GM23248 (cell line): ENCODE data around the gene RBKS. TPM values are rescaled to one million over a fixed set of nuclear protein-coding genes. Genes with fewer than 3 reads are reported as not detected.

Experiments
- DNase-seq: peaks from one replicate; pipeline ENCODE4 v3.0.0-alpha.2; 2015
- H2AFZ ChIP-seq: fragments of 200-600 bp; sonication (generic); 2 replicates; pipeline ENCODE4 v1.6.1; 2016; ENCODE audit warnings: antibody characterized with exemption
- H3F3A ChIP-seq: fragments of 200-600 bp; sonication (generic); 2 replicates; pipeline ENCODE4 v1.6.1; 2016; ENCODE audit warnings: mild to moderate bottlenecking, antibody characterized with exemption, mixed run types; ENCODE audit not compliant: insufficient read depth
- H3K27ac ChIP-seq: fragments of 200-600 bp; sonication (generic); 2 replicates; pipeline ENCODE4 v1.5.1; 2016; ENCODE audit warnings: mild to moderate bottlenecking
- H3K27me3 ChIP-seq: fragments of 200-600 bp; sonication (generic); replicated peaks from 2 replicates; pipeline ENCODE4 v1.6.1; 2016; ENCODE audit warnings: mild to moderate bottlenecking; ENCODE audit not compliant: insufficient read depth
- H3K36me3 ChIP-seq: fragments of 200-600 bp; sonication (generic); 2 replicates; pipeline ENCODE4 v1.6.1; 2016; ENCODE audit warnings: low read depth, mild to moderate bottlenecking
- H3K4me1 ChIP-seq: fragments of 200-600 bp; sonication (generic); 2 replicates; pipeline ENCODE4 v1.6.1; 2016; ENCODE audit warnings: mild to moderate bottlenecking; ENCODE audit not compliant: insufficient read depth
- H3K4me2 ChIP-seq: fragments of 200-600 bp; sonication (generic); one replicate; pipeline ENCODE4 v1.6.1; 2016; ENCODE audit warnings: mild to moderate bottlenecking; ENCODE audit not compliant: unreplicated experiment
- H3K4me3 ChIP-seq: fragments of 200-600 bp; sonication (generic); 2 replicates; pipeline ENCODE4 v1.5.1; 2016; ENCODE audit warnings: mild to moderate bottlenecking
- H3K79me2 ChIP-seq: fragments of 200-600 bp; sonication (generic); 2 replicates; pipeline ENCODE4 v1.6.1; 2016; ENCODE audit warnings: mild to moderate bottlenecking; ENCODE audit not compliant: insufficient read depth
- H3K9ac ChIP-seq: fragments of 200-600 bp; sonication (generic); 2 replicates; pipeline ENCODE4 v1.6.1; 2016; ENCODE audit warnings: mild to moderate bottlenecking
- H3K9me2 ChIP-seq: fragments of 200-600 bp; sonication (generic); 2 replicates; pipeline ENCODE4 v1.6.1; 2016; ENCODE audit warnings: mixed run types, mild to moderate bottlenecking, moderate library complexity; ENCODE audit not compliant: insufficient read depth
- H3K9me3 ChIP-seq: fragments of 200-600 bp; sonication (generic); one replicate; pipeline ENCODE4 v1.6.1; 2017; ENCODE audit warnings: low read depth
- H4K20me1 ChIP-seq: fragments of 200-600 bp; sonication (generic); 2 replicates; pipeline ENCODE4 v1.6.0; 2016; ENCODE audit not compliant: insufficient read depth
- EZH2 ChIP-seq: fragments of 200-600 bp; sonication (generic); IDR thresholded peaks from 2 replicates; pipeline ENCODE4 v1.6.1; 2018; ENCODE audit warnings: antibody characterized with exemption, mild to moderate bottlenecking; ENCODE audit not compliant: insufficient read depth, poor library complexity, severe bottlenecking
- EZH2phosphoT487 ChIP-seq: fragments of 200-600 bp; sonication (generic); IDR thresholded peaks from 2 replicates; pipeline ENCODE4 v1.6.1; 2018; ENCODE audit warnings: antibody characterized with exemption, moderate library complexity, mild to moderate bottlenecking, low read depth; ENCODE audit not compliant: insufficient read depth
- WGBS, 2 experiments: methylation state at CpG; one replicate each; pipeline ENCODE4 v1.1.6; 2015 to 2017; ENCODE audit warnings: low lambda C conversion rate in 2 of 2, low coverage in 1 of 2; ENCODE audit errors: missing lambda C conversion rate in 2 of 2; 5-methylcytosine and 5-hydroxymethylcytosine counted together
- in situ Hi-C: fragments of 300-500 bp; cut with MboI; formaldehyde crosslinking; loops from 2 replicates; pipeline ENCODE4 v1.15.0; 2020
- polyA plus RNA-seq: library from polyadenylated mRNA; unstranded; fragments of >200 nt; fragmentation: Nextera tagmentation; extraction: Ambion mirVana; gene quantifications from 2 replicates; pipeline ENCODE4 v1.2.1, GENCODE V29; 2016
- total RNA-seq: library from RNA; depleted of rRNA; stranded (reverse); fragments of >200 nt; shearing (Covaris generic); gene quantifications from 2 replicates; pipeline ENCODE4 v1.2.3, GENCODE V29; 2014

RBKS gene
- total and polyA plus RNA-seq, 2 experiments from 2014 or later, result 2.8 to 3.6 TPM

DNA sequence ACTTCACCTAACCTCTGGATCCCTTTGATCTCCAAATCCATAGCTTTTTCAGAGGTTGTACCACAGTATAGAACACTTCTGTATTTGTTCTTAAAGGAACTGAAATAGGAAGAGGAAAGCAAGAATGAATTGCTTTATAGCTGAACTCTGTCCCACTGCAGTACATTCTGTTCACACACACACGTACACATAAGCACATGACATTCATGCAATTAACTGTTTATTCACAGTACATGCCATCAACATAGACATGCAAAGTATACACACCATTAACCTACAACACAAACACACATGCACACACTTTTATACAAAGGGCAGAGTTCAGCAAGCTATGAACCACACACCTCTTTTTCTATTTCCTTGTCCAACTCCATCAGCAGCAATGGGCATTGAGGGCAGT, 75.4 kb downstream of the RBKS start:
- no peaks in the 10 kb centered on the region for H3K79me2 ChIP-seq
- no peak overlapping the region for H3K9ac ChIP-seq
- no peak overlapping the region for H2AFZ ChIP-seq
- no peaks in the 10 kb centered on the region for H3K9me3 ChIP-seq
- no peak overlapping the region for H3K4me3 ChIP-seq
- H3K27me3 ChIP-seq, result no peaks in the 10 kb centered on the region
- no peak overlapping the region for H3K27ac ChIP-seq
- no peak overlapping the region for H3K4me2 ChIP-seq
- DNase-seq, result no peak
- H3F3A ChIP-seq, result peaks cover 17% of the 10 kb centered on the region
- H4K20me1 ChIP-seq, result no peaks in the 10 kb centered on the region
- in situ Hi-C loops, result no loop called here
- no peaks in the 10 kb centered on the region for H3K9me2 ChIP-seq
- TF ChIP-seq EZH2 (no peak), EZH2phosphoT487 (no peak)
- WGBS, 2 experiments, result 76 to 80% methylated on average over 1 of the region's 1 CpG
- H3K36me3 ChIP-seq, result no peaks in the 10 kb centered on the region
- H3K4me1 ChIP-seq, result peaks cover 12% of the 10 kb centered on the region

DNA sequence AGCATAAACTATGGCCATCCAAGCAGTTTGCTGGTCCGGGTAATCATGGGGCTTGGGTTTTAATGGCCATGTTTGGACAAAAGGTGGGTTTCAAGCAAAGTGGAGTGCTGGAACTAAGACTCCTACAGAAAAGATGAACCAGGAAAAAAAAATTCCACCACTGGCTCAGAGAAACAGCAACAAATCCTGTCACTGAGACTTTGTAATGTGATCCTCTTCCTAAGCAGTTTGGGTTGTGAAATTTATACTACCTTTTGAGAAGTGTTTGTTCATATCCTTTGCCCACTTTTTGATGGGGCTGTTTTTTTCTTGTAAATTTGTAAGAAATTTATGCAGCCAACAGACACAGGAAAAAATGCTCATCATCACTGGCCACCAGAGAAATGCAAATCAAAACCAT, 78.4 kb downstream of the RBKS start:
- Histone ChIP-seq H2AFZ (no peak overlapping the region), H3K27ac (no peak overlapping the region), H3K4me1 (peaks cover 24% of the 10 kb centered on the region), H3K27me3 (no peaks in the 10 kb centered on the region), H3K4me2 (no peak overlapping the region), H3K36me3 (no peaks in the 10 kb centered on the region), H4K20me1 (no peaks in the 10 kb centered on the region), H3K9me3 (no peaks in the 10 kb centered on the region), H3K79me2 (no peaks in the 10 kb centered on the region), H3K4me3 (no peak overlapping the region), H3K9ac (no peak overlapping the region), H3F3A (peaks cover 32% of the 10 kb centered on the region), H3K9me2 (no peaks in the 10 kb centered on the region)
- DNase-seq, result no peak
- in situ Hi-C loops, result no loop called here
- no peak for TF ChIP-seq EZH2
- TF ChIP-seq EZH2phosphoT487, result no peak
- 95 to 100% methylated on average over 1 of the region's 1 CpG for WGBS, 2 experiments

DNA sequence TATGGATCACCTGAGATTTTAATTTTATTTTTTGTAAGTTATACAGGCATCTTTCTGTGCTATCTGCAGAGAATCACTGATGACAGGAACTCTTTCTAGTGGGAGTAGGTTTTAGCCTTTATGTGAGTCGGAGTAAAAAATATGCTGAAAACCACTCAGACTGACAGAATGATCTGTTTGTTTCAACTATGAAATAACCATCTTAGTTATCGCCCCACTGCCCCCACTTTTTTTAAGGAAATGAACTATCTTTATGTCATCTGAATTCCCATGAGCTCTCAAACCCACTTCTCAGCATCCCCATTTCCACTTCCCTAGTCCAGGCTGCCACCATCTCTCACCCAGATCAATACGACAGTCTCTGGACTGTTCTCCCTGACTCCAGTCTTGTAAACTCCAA, 79.7 kb downstream of the RBKS start:
- H3K9me3 ChIP-seq, result no peaks in the 10 kb centered on the region

DNA sequence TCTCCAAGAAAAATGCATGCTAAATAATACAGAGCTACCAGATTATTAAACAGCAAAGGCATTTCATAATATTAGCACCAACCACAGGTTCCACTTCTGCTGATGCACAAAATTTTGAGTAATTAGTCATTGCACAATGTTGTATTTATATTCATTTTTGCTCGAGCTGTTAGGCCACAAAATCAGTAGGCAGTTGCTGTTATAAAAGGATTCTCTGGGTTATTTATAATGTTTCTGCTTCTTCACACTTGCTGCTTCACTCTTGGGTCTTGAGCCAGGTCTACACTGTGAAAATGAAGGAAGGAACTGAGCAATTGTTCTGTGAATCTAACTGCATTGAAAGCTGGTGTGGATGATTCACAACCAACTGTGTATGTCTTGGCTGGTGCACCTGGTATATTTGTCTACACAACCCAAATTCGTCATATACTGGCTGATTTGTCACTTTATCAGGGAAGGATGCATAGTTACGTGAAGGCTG, 80.4 kb downstream of the RBKS start:
- no peaks in the 10 kb centered on the region for H4K20me1 ChIP-seq
- peak overlapping the region; percentile 55 for H3K27ac ChIP-seq
- peaks cover 32% of the 10 kb centered on the region for H3F3A ChIP-seq
- H3K27me3 ChIP-seq, result no peaks in the 10 kb centered on the region
- H3K79me2 ChIP-seq, result no peaks in the 10 kb centered on the region
- 3 to 9% methylated on average over 3 of the region's 3 CpGs for WGBS, 2 experiments
- peak; percentile 94 for DNase-seq
- peak overlapping the region; percentile 48 for H3K4me2 ChIP-seq
- H3K9ac ChIP-seq, result no peak overlapping the region
- H3K36me3 ChIP-seq, result no peaks in the 10 kb centered on the region
- H2AFZ ChIP-seq, result no peak overlapping the region
- H3K9me2 ChIP-seq, result no peaks in the 10 kb centered on the region
- peaks cover 25% of the 10 kb centered on the region for H3K4me1 ChIP-seq
- TF ChIP-seq EZH2, result no peak
- 0 out of 2 replicates have a peak, but pooled peaks have one; percentile 20 for TF ChIP-seq EZH2phosphoT487
- in situ Hi-C loops, result no loop called here
- H3K9me3 ChIP-seq, result no peaks in the 10 kb centered on the region
- H3K4me3 ChIP-seq, result no peak overlapping the region

More for the DNA sequence above, 79.7 kb downstream of the RBKS start:
- no peaks in the 10 kb centered on the region for H3K36me3 ChIP-seq
- H3K79me2 ChIP-seq, result no peaks in the 10 kb centered on the region
- peaks cover 32% of the 10 kb centered on the region for H3F3A ChIP-seq
- H2AFZ ChIP-seq, result no peak overlapping the region
- H3K27me3 ChIP-seq, result no peaks in the 10 kb centered on the region
- no peak overlapping the region for H3K9ac ChIP-seq
- DNase-seq, result peak; percentile 16
- WGBS, 2 experiments, result 65 to 81% methylated on average over 3 of the region's 3 CpGs
- TF ChIP-seq EZH2 (no peak), EZH2phosphoT487 (no peak)
- no peaks in the 10 kb centered on the region for H3K9me2 ChIP-seq
- peaks cover 24% of the 10 kb centered on the region for H3K4me1 ChIP-seq
- H3K27ac ChIP-seq, result peak overlapping the region; percentile 55
- no peak overlapping the region for H3K4me3 ChIP-seq
- H3K4me2 ChIP-seq, result peak overlapping the region; percentile 48
- no peaks in the 10 kb centered on the region for H4K20me1 ChIP-seq
- in situ Hi-C loops, result no loop called here

- Histone ChIP-seq H3K27me3 (no peaks in the 10 kb centered on the region), H3K4me2 (peak overlapping the region; percentile 48), H3K4me3 (no peak overlapping the region), H3K9me2 (no peaks in the 10 kb centered on the region), H3K36me3 (no peaks in the 10 kb centered on the region), H3K79me2 (no peaks in the 10 kb centered on the region), H3K9ac (no peak overlapping the region), H3K4me1 (peaks cover 33% of the 10 kb centered on the region), H3F3A (peaks cover 32% of the 10 kb centered on the region), H2AFZ (no peak overlapping the region), H3K9me3 (no peaks in the 10 kb centered on the region), H3K27ac (peak overlapping the region; percentile 55), H4K20me1 (no peaks in the 10 kb centered on the region)
- in situ Hi-C loops, result no loop called here
- TF ChIP-seq EZH2, result no peak
- no peak for TF ChIP-seq EZH2phosphoT487
- WGBS, 2 experiments, result 96 to 100% methylated on average over 3 of the region's 3 CpGs
- no peak for DNase-seq
Observed at GRCh38 chr2:27808984-27809383, 81.2 kb downstream of the RBKS start.
